ENCODE results near the gene GNA12. TPM values are rescaled to one million over a fixed set of nuclear protein-coding genes. Genes with fewer than 3 reads are reported as not detected.

GNA12 gene
- total RNA-seq, 3 donors from 2014 or later: 21.7 to 57.7 (median 25.7) TPM

GRCh38 chr7:2706685-2707126, 137.4 kb downstream of the GNA12 start:
- no peak for DNase-seq
- Histone ChIP-seq H3K36me3 (ENCODE audit: low read depth) (no peaks in the 10 kb centered on the region), H3K4me1 (ENCODE audit: low read depth) (peaks cover 2% of the 10 kb centered on the region), H3K4me3 (no peak overlapping the region), H3K9me3 (no peaks in the 10 kb centered on the region)
- intact Hi-C loops (cut with DNase I, micrococcal nuclease): no loop called here
- TF ChIP-seq, protein P1, sequence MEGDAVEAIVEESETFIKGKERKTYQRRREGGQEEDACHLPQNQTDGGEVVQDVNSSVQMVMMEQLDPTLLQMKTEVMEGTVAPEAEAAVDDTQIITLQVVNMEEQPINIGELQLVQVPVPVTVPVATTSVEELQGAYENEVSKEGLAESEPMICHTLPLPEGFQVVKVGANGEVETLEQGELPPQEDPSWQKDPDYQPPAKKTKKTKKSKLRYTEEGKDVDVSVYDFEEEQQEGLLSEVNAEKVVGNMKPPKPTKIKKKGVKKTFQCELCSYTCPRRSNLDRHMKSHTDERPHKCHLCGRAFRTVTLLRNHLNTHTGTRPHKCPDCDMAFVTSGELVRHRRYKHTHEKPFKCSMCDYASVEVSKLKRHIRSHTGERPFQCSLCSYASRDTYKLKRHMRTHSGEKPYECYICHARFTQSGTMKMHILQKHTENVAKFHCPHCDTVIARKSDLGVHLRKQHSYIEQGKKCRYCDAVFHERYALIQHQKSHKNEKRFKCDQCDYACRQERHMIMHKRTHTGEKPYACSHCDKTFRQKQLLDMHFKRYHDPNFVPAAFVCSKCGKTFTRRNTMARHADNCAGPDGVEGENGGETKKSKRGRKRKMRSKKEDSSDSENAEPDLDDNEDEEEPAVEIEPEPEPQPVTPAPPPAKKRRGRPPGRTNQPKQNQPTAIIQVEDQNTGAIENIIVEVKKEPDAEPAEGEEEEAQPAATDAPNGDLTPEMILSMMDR (IDR thresholded peaks at IDR 0.05): no peak
- no peak for ATAC-seq

GRCh38 chr7:2705371-2706096, 138.6 kb downstream of the GNA12 start:
- ATAC-seq (no peak), DNase-seq (no peak)
- no peak overlapping the region for H3K4me3 ChIP-seq
- intact Hi-C loops (cut with DNase I, micrococcal nuclease): no loop called here
- TF ChIP-seq, protein P1 (IDR thresholded peaks at IDR 0.05): no peak
- no peaks in the 10 kb centered on the region for H3K36me3 ChIP-seq (ENCODE audit: low read depth)
- H3K9me3 ChIP-seq: no peaks in the 10 kb centered on the region
- peaks cover 2% of the 10 kb centered on the region for H3K4me1 ChIP-seq (ENCODE audit: low read depth)

- Histone ChIP-seq H3K4me1 (ENCODE audit: low read depth) (no peaks in the 10 kb centered on the region), H3K9me3 (no peaks in the 10 kb centered on the region), H3K4me3 (no peak overlapping the region), H3K36me3 (ENCODE audit: low read depth) (no peaks in the 10 kb centered on the region)
- ATAC-seq: no peak
- intact Hi-C loops (cut with DNase I, micrococcal nuclease): no loop called here
- TF ChIP-seq, protein P1 (IDR thresholded peaks at IDR 0.05): no peak
- DNase-seq: no peak
Measured at GRCh38 chr7:2702594-2702957, 141.5 kb downstream of the GNA12 start.

- peak; percentile 14 for ATAC-seq
- no peak for DNase-seq
Measured at GRCh38 chr7:2701832-2702593, 142.1 kb downstream of the GNA12 start.

GRCh38 chr7:2701424-2701823, 142.7 kb downstream of the GNA12 start:
- Histone ChIP-seq H3K9me3 (no peaks in the 10 kb centered on the region), H3K36me3 (ENCODE audit: low read depth) (no peaks in the 10 kb centered on the region), H3K4me3 (no peak overlapping the region), H3K4me1 (ENCODE audit: low read depth) (no peaks in the 10 kb centered on the region)
- DNase-seq (no peak), ATAC-seq (no peak)
- TF ChIP-seq, protein P1 (IDR thresholded peaks at IDR 0.05): no peak
- intact Hi-C loops (cut with DNase I, micrococcal nuclease): no loop called here

More at GRCh38 chr7:2701832-2702593, 142.1 kb downstream of the GNA12 start:
- H3K9me3 ChIP-seq: no peaks in the 10 kb centered on the region
- TF ChIP-seq, protein P1 (IDR thresholded peaks at IDR 0.05): no peak
- no peaks in the 10 kb centered on the region for H3K4me1 ChIP-seq (ENCODE audit: low read depth)
- intact Hi-C loops (cut with DNase I, micrococcal nuclease): no loop called here
- no peaks in the 10 kb centered on the region for H3K36me3 ChIP-seq (ENCODE audit: low read depth)
- H3K4me3 ChIP-seq: no peak overlapping the region
